GM20000 (cell line): ENCODE results near the gene BTBD17.

Source experiments
- DNase-seq: peaks from one replicate; pipeline ENCODE4 v3.0.0; 2012; ENCODE audit warnings: low spot score
- TF ChIP-seq, protein P1 (sequence below): IDR thresholded peaks from 2 replicates; pipeline ENCODE4 v1.5.1; 2012; ENCODE audit warnings: mild to moderate bottlenecking, control low read depth; ENCODE audit errors: extremely low read depth, missing control alignments

BTBD17 gene

GRCh38 chr17:74392848-74393247 is 31.2 kb upstream of the BTBD17 start:
- DNase-seq, result no peak
- TF ChIP-seq, protein P1, sequence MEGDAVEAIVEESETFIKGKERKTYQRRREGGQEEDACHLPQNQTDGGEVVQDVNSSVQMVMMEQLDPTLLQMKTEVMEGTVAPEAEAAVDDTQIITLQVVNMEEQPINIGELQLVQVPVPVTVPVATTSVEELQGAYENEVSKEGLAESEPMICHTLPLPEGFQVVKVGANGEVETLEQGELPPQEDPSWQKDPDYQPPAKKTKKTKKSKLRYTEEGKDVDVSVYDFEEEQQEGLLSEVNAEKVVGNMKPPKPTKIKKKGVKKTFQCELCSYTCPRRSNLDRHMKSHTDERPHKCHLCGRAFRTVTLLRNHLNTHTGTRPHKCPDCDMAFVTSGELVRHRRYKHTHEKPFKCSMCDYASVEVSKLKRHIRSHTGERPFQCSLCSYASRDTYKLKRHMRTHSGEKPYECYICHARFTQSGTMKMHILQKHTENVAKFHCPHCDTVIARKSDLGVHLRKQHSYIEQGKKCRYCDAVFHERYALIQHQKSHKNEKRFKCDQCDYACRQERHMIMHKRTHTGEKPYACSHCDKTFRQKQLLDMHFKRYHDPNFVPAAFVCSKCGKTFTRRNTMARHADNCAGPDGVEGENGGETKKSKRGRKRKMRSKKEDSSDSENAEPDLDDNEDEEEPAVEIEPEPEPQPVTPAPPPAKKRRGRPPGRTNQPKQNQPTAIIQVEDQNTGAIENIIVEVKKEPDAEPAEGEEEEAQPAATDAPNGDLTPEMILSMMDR, result no peak

DNA sequence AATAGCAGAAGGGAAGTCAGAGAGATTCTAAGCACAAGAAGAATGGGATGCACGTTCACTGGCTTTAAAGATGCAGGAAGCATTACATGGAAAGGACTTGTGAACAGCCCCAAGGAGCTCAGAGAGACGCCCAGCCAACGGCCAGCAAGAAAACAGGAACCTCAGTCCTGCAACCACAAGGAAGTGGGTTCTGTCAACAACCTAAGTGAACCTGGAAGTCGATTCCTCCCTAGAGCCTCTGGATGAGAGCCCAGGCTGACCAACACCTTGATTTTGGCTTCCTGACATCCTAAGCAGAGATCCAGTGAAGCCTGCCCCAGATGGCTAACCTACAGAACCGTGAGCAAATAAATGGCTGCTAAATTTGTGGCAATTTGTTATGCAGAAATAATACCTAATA is 30.1 kb upstream of the BTBD17 start:
- DNase-seq, result no peak
- TF ChIP-seq, protein P1, result no peak

- TF ChIP-seq, protein P1, result no peak
- DNase-seq, result no peak
These were observed 29.3 kb upstream of the BTBD17 start for GRCh38 chr17:74390680-74391653.

GRCh38 chr17:74389937-74390679 is 28.4 kb upstream of the BTBD17 start:
- TF ChIP-seq, protein P1, result no peak
- no peak for DNase-seq

DNA sequence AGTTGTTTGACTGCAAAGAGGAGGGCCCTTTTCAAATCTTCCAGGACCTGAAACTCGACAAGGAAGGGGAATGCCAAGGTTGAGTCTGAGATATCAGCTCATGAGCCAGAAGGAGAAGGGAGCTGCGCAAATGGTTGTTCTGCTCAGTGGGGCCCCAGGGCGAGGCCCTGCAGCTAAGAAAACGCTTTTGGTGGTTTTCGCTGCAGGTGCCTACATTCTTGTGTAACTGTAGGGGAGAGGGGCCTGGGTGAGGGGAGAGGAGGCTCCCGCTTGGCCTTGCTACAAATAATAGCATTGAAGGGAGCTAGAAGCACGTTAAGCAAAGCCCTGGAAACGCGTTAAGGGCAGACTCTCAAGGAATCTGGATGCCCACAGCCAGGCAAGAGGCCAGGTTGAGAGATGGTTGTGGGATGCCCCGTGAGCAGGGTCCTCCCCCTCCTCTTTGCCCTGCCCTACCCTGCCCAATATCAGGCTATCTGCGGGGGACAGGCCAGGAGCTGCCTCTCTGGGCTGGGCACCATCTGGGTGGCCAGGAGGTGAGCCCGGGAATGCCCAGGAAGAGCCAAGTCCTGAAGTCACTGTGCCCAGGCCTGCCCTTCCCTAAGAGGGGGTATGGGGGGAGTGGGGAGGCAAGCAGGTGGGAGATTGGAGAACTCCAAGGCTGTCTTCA is 27.6 kb upstream of the BTBD17 start:
- DNase-seq, result no peak
- TF ChIP-seq, protein P1, result no peak

GRCh38 chr17:74387365-74388218 is 25.9 kb upstream of the BTBD17 start:
- DNase-seq, result no peak
- TF ChIP-seq, protein P1, result no peak
